K562 (cell line): ENCODE results near the gene CIB2. TPM values are rescaled to one million over a fixed set of nuclear protein-coding genes. Genes with fewer than 3 reads are reported as not detected.

Source experiments
- ATAC-seq: fragments of 200-7000 bp; cut with Tn5 transposase; 3 replicates; pipeline ENCODE4 v1.9.1; 2020; ENCODE audit warnings: moderate library complexity
- BruUV-seq: library from RNA; stranded (reverse); fragments of 400-500 nt; replicated peaks from 2 replicates; lab custom pipeline; 2021; lab: Mats Ljungman, UMichigan
- CTCF ChIA-PET: fragments of 300-600 bp; formaldehyde crosslinking; extraction: SDS; loops from one replicate; lab custom pipeline; 2021; ENCODE audit warnings: low intra/inter-chr PET ratio; lab: Yijun Ruan, JAX
- POLR2A ChIA-PET: fragments of 300-600, 350-650 bp; sonication (Branson Sonifier 250); formaldehyde crosslinking; extraction: SDS; loops from one replicate; lab custom pipeline; 2021; ENCODE audit warnings: antibody characterized with exemption, inconsistent platforms; lab: Yijun Ruan, JAX
- DNase-seq, 4 experiments: peaks; one replicate each; pipeline versions ENCODE4 v3.0.0 to v3.0.0-alpha.2; 2011 to 2018; ENCODE audit warnings: low spot score in 3 of 4, mixed read lengths in 3 of 4; ENCODE audit errors: extremely low read depth in 1 of 4
- FAIRE-seq: peaks from 2 replicates; lab custom pipeline; 2011; peaks lifted over from hg19 to GRCh38; lab: Jason Lieb, UNC
- H2AFZ ChIP-seq: 2 replicates; pipeline ENCODE4 v1.6.0; 2011; ENCODE audit warnings: low read depth, low read length, control low read depth, inconsistent platforms
- H3K27ac ChIP-seq: fragments of 200-600 bp; 3 replicates; pipeline ENCODE4 v1.8.0; 2011; ENCODE audit warnings: low read depth, mild to moderate bottlenecking, control low read depth, inconsistent platforms, low read length, moderate library complexity, mixed read lengths; ENCODE audit errors: extremely low read depth
- H3K27me3 ChIP-seq, 2 experiments: fragments of 300-600 bp in 1 of 2; 2 replicates in 1 of 2; 3 replicates in 1 of 2; pipeline versions ENCODE4 v1.6.0 to v1.8.0; 2011; ENCODE audit warnings: inconsistent platforms in 2 of 2, low read length in 2 of 2, mild to moderate bottlenecking in 1 of 2, mixed read lengths in 1 of 2, moderate library complexity in 1 of 2; ENCODE audit not compliant: control insufficient read depth in 2 of 2, insufficient read depth in 2 of 2
- H3K36me3 ChIP-seq: fragments of 300-600 bp; 3 replicates; pipeline ENCODE4 v1.8.0; 2011; ENCODE audit warnings: mild to moderate bottlenecking, low read length, inconsistent platforms; ENCODE audit not compliant: control insufficient read depth, insufficient read depth
- H3K4me1 ChIP-seq, 2 experiments: fragments of 200-600 bp in 1 of 2; replicated peaks in 1 of 2; 2 replicates in 1 of 2; 3 replicates in 1 of 2; pipeline versions ENCODE4 v1.5.1 to v1.8.0; 2011; ENCODE audit warnings: inconsistent platforms in 2 of 2, low read length in 2 of 2, mild to moderate bottlenecking in 1 of 2, mixed read lengths in 1 of 2, moderate library complexity in 1 of 2; ENCODE audit not compliant: control insufficient read depth in 2 of 2, insufficient read depth in 2 of 2
- H3K4me2 ChIP-seq: 2 replicates; pipeline ENCODE4 v1.6.1; 2011; ENCODE audit warnings: low read length, control low read depth, inconsistent platforms, mixed read lengths; ENCODE audit not compliant: insufficient read depth
- H3K4me3 ChIP-seq: fragments of 200-600 bp; sonication (generic), shearing (Covaris generic); 2 replicates; pipeline ENCODE4 v1.5.1; 2016; ENCODE audit warnings: control low read depth, inconsistent platforms
- H3K79me2 ChIP-seq: fragments of 200-600 bp; 3 replicates; pipeline ENCODE4 v1.8.0; 2011; ENCODE audit warnings: low read length, inconsistent platforms; ENCODE audit not compliant: control insufficient read depth, insufficient read depth
- H3K9ac ChIP-seq, 2 experiments: 2 replicates each; pipeline versions ENCODE4 v1.6.0 to v1.6.1; 2011; ENCODE audit warnings: low read depth in 2 of 2, low read length in 2 of 2, control low read depth in 1 of 2, inconsistent platforms in 1 of 2, mild to moderate bottlenecking in 1 of 2, mixed read lengths in 1 of 2; ENCODE audit not compliant: insufficient read depth in 1 of 2
- H3K9me1 ChIP-seq: one replicate; pipeline ENCODE4 v1.6.0; 2011; ENCODE audit warnings: inconsistent platforms, mild to moderate bottlenecking, low read length, moderate library complexity; ENCODE audit not compliant: control insufficient read depth, insufficient read depth
- H3K9me3 ChIP-seq: replicated peaks from 2 replicates; pipeline ENCODE4 v1.5.1; 2011; ENCODE audit warnings: low read depth, low read length, inconsistent platforms; ENCODE audit not compliant: control insufficient read depth, insufficient read depth
- H4K20me1 ChIP-seq: replicated peaks from 2 replicates; pipeline ENCODE4 v1.6.1; 2011; ENCODE audit warnings: low read length, inconsistent platforms, mixed read lengths; ENCODE audit not compliant: control insufficient read depth, insufficient read depth
- CBX3 ChIP-seq, 2 experiments: IDR thresholded peaks; 1 replicate in 1 of 2; 2 replicates in 1 of 2; pipeline ENCODE4 v1.6.1; 2012; ENCODE audit warnings: inconsistent platforms in 2 of 2, low read length in 2 of 2, borderline replicate concordance in 1 of 2, control low read depth in 1 of 2
- DDX20 ChIP-seq: fragments of 450-650 bp; IDR thresholded peaks from 2 replicates; pipeline ENCODE4 v1.6.1; 2016; ENCODE audit warnings: missing genetic modification characterization, low read depth, mild to moderate bottlenecking, missing compliant biosample characterization, moderate library complexity
- GTF2B ChIP-seq: IDR thresholded peaks from 2 replicates; pipeline ENCODE4 v1.6.1; 2011; ENCODE audit not compliant: insufficient read length; ENCODE audit errors: extremely low read depth
- MYC ChIP-seq, 2 experiments: fragments of 250-450 bp in 1 of 2; sonication (Bioruptor Pico) in 1 of 2; IDR thresholded peaks; 2 replicates each; pipeline versions ENCODE4 v1.5.1 to v1.6.1; 2012 to 2021; ENCODE audit warnings: low read depth in 2 of 2, borderline replicate concordance in 1 of 2, improper control_type of control experiment in 1 of 2, low read length in 1 of 2, mild to moderate bottlenecking in 1 of 2, moderate library complexity in 1 of 2
- POLR2H ChIP-seq: IDR thresholded peaks from 2 replicates; pipeline ENCODE4 v1.6.1; 2016; ENCODE audit warnings: missing genetic modification characterization, low read depth, mild to moderate bottlenecking, control low read depth, missing compliant biosample characterization, moderate library complexity
- RBM39 ChIP-seq: fragments of 200-400 bp; formaldehyde crosslinking; optimal IDR thresholded peaks from 2 replicates; pipeline ENCODE3; 2018; ENCODE audit warnings: low read depth, low read length
- SNIP1 ChIP-seq: fragments of 450-650 bp; IDR thresholded peaks from 2 replicates; pipeline ENCODE4 v1.7.1; 2017; ENCODE audit warnings: low read depth, mild to moderate bottlenecking
- TAF7 ChIP-seq: fragments of 450-650 bp; IDR thresholded peaks from 2 replicates; pipeline ENCODE4 v1.6.1; 2016; ENCODE audit warnings: missing genetic modification characterization, missing compliant biosample characterization
- TCFL5 ChIP-seq: fragments of 250-450 bp; sonication (Bioruptor Pico); conservative IDR thresholded peaks from 2 replicates; pipeline ENCODE4 v1.6.1; 2021; ENCODE audit warnings: mild to moderate bottlenecking, moderate library complexity, matching md5 sums
- XRCC5 ChIP-seq: fragments of 200-400 bp; formaldehyde crosslinking; IDR thresholded peaks from 2 replicates; pipeline ENCODE4 v1.6.1; 2017; ENCODE audit warnings: low read depth, mild to moderate bottlenecking, low read length
- ZC3H4 ChIP-seq: sonication (generic); formaldehyde crosslinking; IDR thresholded peaks from 2 replicates; pipeline ENCODE4 v1.9.0; 2021; ENCODE audit warnings: missing genetic modification reagents, borderline replicate concordance
- WGBS: fragments of 100-300 bp; shearing (Covaris generic); methylation state at CpG from one replicate; pipeline ENCODE4 v1.1.6; 2016; ENCODE audit warnings: low coverage, mixed read lengths; ENCODE audit not compliant: insufficient coverage; ENCODE audit errors: missing lambda C conversion rate; 5-methylcytosine and 5-hydroxymethylcytosine counted together
- in situ Hi-C: fragments of 300-500 bp; cut with MboI; formaldehyde crosslinking; loops from 4 replicates; pipeline ENCODE4 v1.15.0; 2018; ENCODE audit warnings: inconsistent platforms, mixed read lengths
- intact Hi-C: fragments of 100-400 bp; cut with micrococcal nuclease; formaldehyde crosslinking; loops from 2 replicates; pipeline ENCODE4 v1.14.2; 2022
- polyA plus RNA-seq, 8 experiments: library from polyadenylated mRNA; depleted of rRNA in 4 of 8; stranded (reverse) in 5 of 8; unstranded in 3 of 8; fragments of >200 nt; fragmentation: Nextera tagmentation in 2 of 8; fragmentation: Illumina TruSeq in 1 of 8; extraction: Ambion mirVana in 2 of 8; extraction: Trizol in 1 of 8; gene quantifications; 2 replicates each; pipeline versions ENCODE4 v1.2.1 to v1.2.3, GENCODE V29; 2011 to 2014; ENCODE audit warnings: inconsistent platforms in 1 of 8, missing spikeins in 1 of 8
- total RNA-seq, 7 experiments: library from RNA; depleted of rRNA in 6 of 7; stranded (reverse); fragments of >200 nt in 6 of 7; fragmentation: Illumina TruSeq in 2 of 7; extraction: Trizol in 2 of 7; gene quantifications; 2 replicates each; pipeline versions ENCODE4 v1.2.1 to v1.2.3, GENCODE V29; 2011 to 2021; ENCODE audit warnings: low replicate concordance in 1 of 7
- TF ChIP-seq, protein P1 (sequence below): sonication (generic); formaldehyde crosslinking; IDR thresholded peaks from 2 replicates; pipeline ENCODE4 v1.8.1; 2023; ENCODE audit warnings: mild to moderate bottlenecking, missing genetic modification reagents
- TF ChIP-seq, protein P2 (sequence below): fragments of 450-650 bp; IDR thresholded peaks from 2 replicates; pipeline ENCODE4 v1.6.1; 2016

The CIB2 gene
- total and polyA plus RNA-seq, 9 of the 15 experiments (the other 6 are each of a cell fraction or from before 2014, with no cell fraction given): 1.5 to 37.4 (median 19.4) TPM

GRCh38 chr15:78064544-78064943, 66.7 kb downstream of the CIB2 start:
- H3K27ac ChIP-seq: no peak overlapping the region
- ATAC-seq: no peak

DNA sequence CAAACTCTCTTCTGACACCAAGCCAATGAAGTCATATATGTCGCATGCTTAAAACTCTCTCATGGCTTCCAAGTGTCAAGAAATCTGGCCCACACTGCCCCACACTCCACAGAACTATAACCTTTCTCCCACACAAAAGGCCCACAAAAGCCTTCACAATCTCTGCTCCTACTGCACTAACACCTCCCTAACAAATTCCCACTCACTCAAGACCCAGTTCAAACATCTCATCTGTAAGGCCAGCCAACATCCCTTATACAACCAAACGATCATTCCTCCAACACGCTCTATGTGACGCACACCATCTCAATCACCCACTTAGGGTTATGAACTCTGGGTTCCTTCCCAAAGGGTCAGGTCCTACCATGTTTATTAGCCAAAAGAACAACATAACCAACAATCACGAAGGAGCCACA, 67.3 kb downstream of the CIB2 start:
- no peak overlapping the region for H3K4me2 ChIP-seq
- intact Hi-C loops: no loop called here
- H3K79me2 ChIP-seq: peaks cover 18% of the 10 kb centered on the region; the same call in 1 of the 3 replicates
- TF ChIP-seq GTF2B: no peak
- no peak for TF ChIP-seq CBX3 (IDR thresholded peaks at IDR 0.05; ENCODE audit: borderline replicate concordance in 1 of 2, low read length in 2 of 2)
- TF ChIP-seq, protein P1, sequence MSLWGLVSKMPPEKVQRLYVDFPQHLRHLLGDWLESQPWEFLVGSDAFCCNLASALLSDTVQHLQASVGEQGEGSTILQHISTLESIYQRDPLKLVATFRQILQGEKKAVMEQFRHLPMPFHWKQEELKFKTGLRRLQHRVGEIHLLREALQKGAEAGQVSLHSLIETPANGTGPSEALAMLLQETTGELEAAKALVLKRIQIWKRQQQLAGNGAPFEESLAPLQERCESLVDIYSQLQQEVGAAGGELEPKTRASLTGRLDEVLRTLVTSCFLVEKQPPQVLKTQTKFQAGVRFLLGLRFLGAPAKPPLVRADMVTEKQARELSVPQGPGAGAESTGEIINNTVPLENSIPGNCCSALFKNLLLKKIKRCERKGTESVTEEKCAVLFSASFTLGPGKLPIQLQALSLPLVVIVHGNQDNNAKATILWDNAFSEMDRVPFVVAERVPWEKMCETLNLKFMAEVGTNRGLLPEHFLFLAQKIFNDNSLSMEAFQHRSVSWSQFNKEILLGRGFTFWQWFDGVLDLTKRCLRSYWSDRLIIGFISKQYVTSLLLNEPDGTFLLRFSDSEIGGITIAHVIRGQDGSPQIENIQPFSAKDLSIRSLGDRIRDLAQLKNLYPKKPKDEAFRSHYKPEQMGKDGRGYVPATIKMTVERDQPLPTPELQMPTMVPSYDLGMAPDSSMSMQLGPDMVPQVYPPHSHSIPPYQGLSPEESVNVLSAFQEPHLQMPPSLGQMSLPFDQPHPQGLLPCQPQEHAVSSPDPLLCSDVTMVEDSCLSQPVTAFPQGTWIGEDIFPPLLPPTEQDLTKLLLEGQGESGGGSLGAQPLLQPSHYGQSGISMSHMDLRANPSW (CRISPR knock-in tag): no peak
- TF ChIP-seq DDX20 (tag): no peak
- TF ChIP-seq SNIP1: no peak
- TF ChIP-seq ZC3H4 (CRISPR knock-in tag): no peak
- POLR2A ChIA-PET: no interaction called here
- in situ Hi-C loops: no loop called here
- H3K9ac ChIP-seq: no peak overlapping the region
- DNase-seq (no peak), FAIRE-seq (no peak), ATAC-seq (no peak)
- H3K4me3 ChIP-seq: no peak overlapping the region
- H3K36me3 ChIP-seq: no peaks in the 10 kb centered on the region
- H3K9me1 ChIP-seq: no peaks in the 10 kb centered on the region
- H3K4me1 ChIP-seq: peaks cover 0 to 23% of the 10 kb centered on the region in 2 experiments; a peak in 4 of 5 replicates
- H2AFZ ChIP-seq: no peak overlapping the region
- 60% methylated on average over 5 of the region's 5 CpGs for WGBS
- BruUV-seq: no TSS peak
- H4K20me1 ChIP-seq: peaks cover 13% of the 10 kb centered on the region
- CTCF ChIA-PET: no interaction called here
- no peak overlapping the region for H3K27ac ChIP-seq
- H3K27me3 ChIP-seq: no peaks in the 10 kb centered on the region
- no peaks in the 10 kb centered on the region for H3K9me3 ChIP-seq

More at GRCh38 chr15:78064544-78064943, 66.7 kb downstream of the CIB2 start:
- FAIRE-seq: no peak
- no peak for DNase-seq
- Histone ChIP-seq H4K20me1 (peaks cover 10% of the 10 kb centered on the region), H3K36me3 (no peaks in the 10 kb centered on the region), H3K27me3 (no peaks in the 10 kb centered on the region), H3K9me1 (no peaks in the 10 kb centered on the region), H3K4me1 (peaks cover 0 to 29% of the 10 kb centered on the region in 2 experiments; a peak in 4 of 5 replicates), H3K9me3 (no peaks in the 10 kb centered on the region), H3K9ac (no peak overlapping the region), H3K79me2 (peaks cover 22% of the 10 kb centered on the region; the same call in 2 of the 3 replicates), H2AFZ (no peak overlapping the region), H3K4me3 (no peak overlapping the region), H3K4me2 (no peak overlapping the region)
- ChIA-PET POLR2A (no interaction called here), CTCF (no interaction called here)
- TF ChIP-seq POLR2H (tag) (no peak), MYC (IDR thresholded peaks at IDR 0.05; ENCODE audit: low read depth, low read length) (no peak), MYC (CRISPR knock-in tag; IDR thresholded peaks at IDR 0.05; ENCODE audit: borderline replicate concordance, low read depth) (no peak), XRCC5 (no peak), TCFL5 (CRISPR knock-in tag) (no peak), RBM39 (no peak), TAF7 (tag) (no peak)
- TF ChIP-seq, protein P2, sequence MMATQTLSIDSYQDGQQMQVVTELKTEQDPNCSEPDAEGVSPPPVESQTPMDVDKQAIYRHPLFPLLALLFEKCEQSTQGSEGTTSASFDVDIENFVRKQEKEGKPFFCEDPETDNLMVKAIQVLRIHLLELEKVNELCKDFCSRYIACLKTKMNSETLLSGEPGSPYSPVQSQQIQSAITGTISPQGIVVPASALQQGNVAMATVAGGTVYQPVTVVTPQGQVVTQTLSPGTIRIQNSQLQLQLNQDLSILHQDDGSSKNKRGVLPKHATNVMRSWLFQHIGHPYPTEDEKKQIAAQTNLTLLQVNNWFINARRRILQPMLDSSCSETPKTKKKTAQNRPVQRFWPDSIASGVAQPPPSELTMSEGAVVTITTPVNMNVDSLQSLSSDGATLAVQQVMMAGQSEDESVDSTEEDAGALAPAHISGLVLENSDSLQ: no peak
- in situ Hi-C loops: no loop called here
- 56% methylated on average over 2 of the region's 2 CpGs for WGBS
- no TSS peak for BruUV-seq
- intact Hi-C loops: no loop called here
